ENCODE data around the gene COA8. TPM values are rescaled to one million over a fixed set of nuclear protein-coding genes. Genes with fewer than 3 reads are reported as not detected.
A peak's percentile ranks its signal among the peaks of the same experiment; 100 is the strongest.

Gene COA8
- total and polyA plus RNA-seq, 10 of the 15 experiments (the other 5 are each of a cell fraction or from before 2014, with no cell fraction given): 6.1 to 69.5 (median 25.8) TPM

DNA sequence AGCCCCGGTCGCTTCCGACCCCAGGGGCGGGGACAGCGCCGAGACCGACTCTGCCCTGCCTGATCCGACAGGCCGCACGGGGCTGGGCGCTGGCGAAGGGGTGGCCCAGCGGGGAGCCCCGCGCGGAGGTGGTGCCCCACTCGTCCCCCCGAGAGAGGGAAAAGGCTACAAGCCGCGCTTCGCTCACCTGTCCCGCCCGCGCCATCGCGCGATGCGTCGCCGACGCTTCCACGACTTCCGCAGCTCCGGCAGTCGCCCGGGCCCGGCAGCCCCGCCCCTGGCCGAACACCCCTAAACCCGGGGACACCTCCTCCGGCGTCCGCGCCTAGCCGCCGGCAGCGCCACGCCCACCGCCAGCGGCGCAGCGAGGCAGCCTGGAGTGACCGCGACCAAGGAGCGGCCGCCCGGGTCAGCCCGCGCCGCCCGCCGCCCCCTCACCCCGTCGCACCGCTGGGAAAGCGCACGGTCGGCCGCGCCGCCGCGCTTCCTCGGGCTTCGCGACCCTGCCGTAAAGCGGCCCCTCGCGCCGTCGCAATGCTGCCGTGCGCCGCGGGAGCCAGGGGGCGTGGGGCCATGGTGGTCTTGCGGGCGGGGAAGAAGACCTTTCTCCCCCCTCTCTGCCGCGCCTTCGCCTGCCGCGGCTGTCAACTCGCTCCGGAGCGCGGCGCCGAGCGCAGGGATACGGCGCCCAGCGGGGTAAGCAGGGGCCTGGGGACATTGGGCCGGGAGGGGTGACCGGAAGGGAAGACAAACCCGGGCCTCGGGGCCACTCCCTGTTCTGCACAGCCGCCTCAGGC, at the start of gene COA8, which contains the start of gene BAG5 (continued):
- TF ChIP-seq, protein P1, sequence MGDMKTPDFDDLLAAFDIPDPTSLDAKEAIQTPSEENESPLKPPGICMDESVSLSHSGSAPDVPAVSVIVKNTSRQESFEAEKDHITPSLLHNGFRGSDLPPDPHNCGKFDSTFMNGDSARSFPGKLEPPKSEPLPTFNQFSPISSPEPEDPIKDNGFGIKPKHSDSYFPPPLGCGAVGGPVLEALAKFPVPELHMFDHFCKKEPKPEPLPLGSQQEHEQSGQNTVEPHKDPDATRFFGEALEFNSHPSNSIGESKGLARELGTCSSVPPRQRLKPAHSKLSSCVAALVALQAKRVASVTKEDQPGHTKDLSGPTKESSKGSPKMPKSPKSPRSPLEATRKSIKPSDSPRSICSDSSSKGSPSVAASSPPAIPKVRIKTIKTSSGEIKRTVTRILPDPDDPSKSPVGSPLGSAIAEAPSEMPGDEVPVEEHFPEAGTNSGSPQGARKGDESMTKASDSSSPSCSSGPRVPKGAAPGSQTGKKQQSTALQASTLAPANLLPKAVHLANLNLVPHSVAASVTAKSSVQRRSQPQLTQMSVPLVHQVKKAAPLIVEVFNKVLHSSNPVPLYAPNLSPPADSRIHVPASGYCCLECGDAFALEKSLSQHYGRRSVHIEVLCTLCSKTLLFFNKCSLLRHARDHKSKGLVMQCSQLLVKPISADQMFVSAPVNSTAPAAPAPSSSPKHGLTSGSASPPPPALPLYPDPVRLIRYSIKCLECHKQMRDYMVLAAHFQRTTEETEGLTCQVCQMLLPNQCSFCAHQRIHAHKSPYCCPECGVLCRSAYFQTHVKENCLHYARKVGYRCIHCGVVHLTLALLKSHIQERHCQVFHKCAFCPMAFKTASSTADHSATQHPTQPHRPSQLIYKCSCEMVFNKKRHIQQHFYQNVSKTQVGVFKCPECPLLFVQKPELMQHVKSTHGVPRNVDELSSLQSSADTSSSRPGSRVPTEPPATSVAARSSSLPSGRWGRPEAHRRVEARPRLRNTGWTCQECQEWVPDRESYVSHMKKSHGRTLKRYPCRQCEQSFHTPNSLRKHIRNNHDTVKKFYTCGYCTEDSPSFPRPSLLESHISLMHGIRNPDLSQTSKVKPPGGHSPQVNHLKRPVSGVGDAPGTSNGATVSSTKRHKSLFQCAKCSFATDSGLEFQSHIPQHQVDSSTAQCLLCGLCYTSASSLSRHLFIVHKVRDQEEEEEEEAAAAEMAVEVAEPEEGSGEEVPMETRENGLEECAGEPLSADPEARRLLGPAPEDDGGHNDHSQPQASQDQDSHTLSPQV (IDR thresholded peaks at IDR 0.05): peak; percentile 69; the same call in 1 of the 2 replicates
- TF ChIP-seq ATF3 (IDR thresholded peaks at IDR 0.05; ENCODE audit: borderline replicate concordance, extremely low read depth, low read depth, low read length): peak; percentile 94; the same call in 1 of the 2 replicates
- peak; percentile 11; the same call in 1 of the 2 replicates for TF ChIP-seq TCF12 (IDR thresholded peaks at IDR 0.05; ENCODE audit: low read depth, low read length)
- TF ChIP-seq STAT1 (conservative IDR thresholded peaks at IDR 0.05): peak; percentile 93; the same call in 1 of the 2 replicates
- TF ChIP-seq ZNF207 (IDR thresholded peaks at IDR 0.05; ENCODE audit: borderline replicate concordance): peak; percentile 82; the same call in 1 of the 2 replicates
